GM21526 (cell line): ENCODE results near the gene ATP5F1D.

Experiments used
- ATAC-seq: cut with Tn5 transposase; IDR thresholded peaks from one replicate; pipeline ENCODE4 v1.9.1; 2021; ENCODE audit warnings: moderate library complexity; ENCODE audit not compliant: unreplicated experiment, low FRiP score

ATP5F1D gene

GRCh38 chr19:1268226-1269064, 26.9 kb downstream of the ATP5F1D start:
- ATAC-seq: no peak

GRCh38 chr19:1269065-1269477, 27.5 kb downstream of the ATP5F1D start, which contains the start of gene CIRBP:
CIRBP (plus strand) TSS chr19:1269332; CDS start chr19:1270934, 1,602 bp downstream.
- peak; percentile 41 for ATAC-seq

- peak; percentile 13 for ATAC-seq
Measured at GRCh38 chr19:1269478-1270212, 28.1 kb downstream of the ATP5F1D start.

- ATAC-seq: no peak
Measured at GRCh38 chr19:1270213-1270853, 28.8 kb downstream of the ATP5F1D start.

GRCh38 chr19:1270854-1271527, 29.4 kb downstream of the ATP5F1D start:
- ATAC-seq: no peak

- no peak for ATAC-seq
Measured at GRCh38 chr19:1271528-1272422, 30.2 kb downstream of the ATP5F1D start.

- ATAC-seq: no peak
Measured at GRCh38 chr19:1272423-1273262, 31.1 kb downstream of the ATP5F1D start.

GRCh38 chr19:1273263-1274041, 31.9 kb downstream of the ATP5F1D start:
- no peak for ATAC-seq

GRCh38 chr19:1274081-1274851, 32.7 kb downstream of the ATP5F1D start:
- ATAC-seq: no peak

GRCh38 chr19:1274852-1275259, 33.3 kb downstream of the ATP5F1D start:
- ATAC-seq: no peak

- peak; percentile 63 for ATAC-seq
Measured at GRCh38 chr19:1275260-1275975, 33.9 kb downstream of the ATP5F1D start, which contains the start of gene FAM174C. FAM174C (plus strand) TSS chr19:1275530; CDS start chr19:1275550, 20 bp downstream.

- ATAC-seq: no peak
Measured at GRCh38 chr19:1275976-1276627, 34.6 kb downstream of the ATP5F1D start.

GRCh38 chr19:1276628-1277022, 35.1 kb downstream of the ATP5F1D start:
- no peak for ATAC-seq

GRCh38 chr19:1277061-1277460, 35.5 kb downstream of the ATP5F1D start:
- ATAC-seq: no peak

- ATAC-seq: no peak
Measured at GRCh38 chr19:1278074-1278473, 36.5 kb downstream of the ATP5F1D start.
